Liver (tissue), 3 donors: ENCODE data around the gene SLC30A10.

Experiments used
- CTCF ChIP-seq: fragments of 150-350 bp; IDR thresholded peaks from 2 replicates; pipeline ENCODE4 v1.5.1; 2017; ENCODE audit warnings: improper control_type of control experiment, low read depth, low read length; ENCODE audit not compliant: missing input control
- EGR1 ChIP-seq, 2 donors: IDR thresholded peaks; 2 replicates each; pipeline ENCODE4 v1.6.1; 2016 to 2018; ENCODE audit warnings: antibody characterized with exemption in 2 of 2, low read depth in 2 of 2
- GABPA ChIP-seq, 2 donors: IDR thresholded peaks in 1 of 2; conservative IDR thresholded peaks in 1 of 2; 2 replicates each; pipeline ENCODE4 v1.6.1; 2016; ENCODE audit warnings: antibody characterized with exemption in 2 of 2, mild to moderate bottlenecking in 1 of 2, moderate library complexity in 1 of 2
- JUND ChIP-seq, 2 donors: IDR thresholded peaks; 2 replicates each; pipeline ENCODE4 v1.6.1; 2016; ENCODE audit warnings: antibody characterized with exemption in 2 of 2
- MAX ChIP-seq: IDR thresholded peaks from 2 replicates; pipeline ENCODE4 v1.6.1; 2016; ENCODE audit warnings: antibody characterized with exemption
- REST ChIP-seq: IDR thresholded peaks from 2 replicates; pipeline ENCODE4 v1.6.1; 2016; ENCODE audit warnings: antibody characterized with exemption, mild to moderate bottlenecking
- SP1 ChIP-seq: IDR thresholded peaks from 2 replicates; pipeline ENCODE4 v1.6.1; 2018; ENCODE audit warnings: antibody characterized with exemption, mild to moderate bottlenecking
- TAF1 ChIP-seq: conservative IDR thresholded peaks from 2 replicates; pipeline ENCODE4 v1.6.1; 2016; ENCODE audit warnings: antibody characterized with exemption, mild to moderate bottlenecking
- YY1 ChIP-seq: IDR thresholded peaks from 2 replicates; pipeline ENCODE4 v1.6.1; 2016; ENCODE audit warnings: antibody characterized with exemption, mild to moderate bottlenecking
- donor health status: healthy.
- donor health status: healthy.

- TF ChIP-seq GABPA (IDR thresholded peaks at IDR 0.05 in 1 of 2, conservative IDR thresholded peaks at IDR 0.05 in 1 of 2) (no peak), CTCF (no peak), REST (no peak), JUND (IDR thresholded peaks at IDR 0.05) (no peak), EGR1 (IDR thresholded peaks at IDR 0.05; ENCODE audit: low read depth in 2 of 2) (no peak), SP1 (no peak), MAX (no peak), YY1 (no peak), TAF1 (no peak)
Observed at GRCh38 chr1:219875860-219876259, 52.5 kb downstream of the SLC30A10 start.
